HPDE6-E6E7 (cell line): ENCODE results near the gene FBXO38.
"Not testable (repeated sequence)": the region's sequence is repeated elsewhere in the genome, so short reads cannot be mapped to it uniquely, and the experiment has no call there.

Experiments used
- DNase-seq: peaks from one replicate; pipeline ENCODE4 v3.0.0; 2011; ENCODE audit warnings: missing footprints; ENCODE audit errors: extremely low spot score

The FBXO38 gene

GRCh38 chr5:148426514-148426913, 42.8 kb downstream of the FBXO38 start:
- DNase-seq = no peak

- no peak for DNase-seq
These were observed 43.7 kb downstream of the FBXO38 start for GRCh38 chr5:148427370-148428042.

GRCh38 chr5:148428848-148429247, 45.1 kb downstream of the FBXO38 start:
- DNase-seq = no peak

GRCh38 chr5:148433826-148434225, 50.1 kb downstream of the FBXO38 start:
- no peak for DNase-seq

- DNase-seq = no peak
These were observed 52.3 kb downstream of the FBXO38 start for GRCh38 chr5:148436029-148436428.

- no peak for DNase-seq
These were observed 53.5 kb downstream of the FBXO38 start for GRCh38 chr5:148437249-148437648.

- no peak for DNase-seq
These were observed 55.2 kb downstream of the FBXO38 start for GRCh38 chr5:148438933-148439332.

- DNase-seq = no peak
These were observed 59.5 kb downstream of the FBXO38 start for GRCh38 chr5:148443241-148443640.

- DNase-seq = peak; percentile 31
These were observed 60.2 kb downstream of the FBXO38 start for GRCh38 chr5:148443998-148444397.

- DNase-seq = no peak
These were observed 61.8 kb downstream of the FBXO38 start for GRCh38 chr5:148445578-148445977.

GRCh38 chr5:148446611-148447010, 62.9 kb downstream of the FBXO38 start:
- no peak for DNase-seq

- no peak for DNase-seq
These were observed 68.9 kb downstream of the FBXO38 start for GRCh38 chr5:148452499-148453193.

- DNase-seq = no peak
These were observed 70.8 kb downstream of the FBXO38 start for GRCh38 chr5:148454576-148454975.

GRCh38 chr5:148455185-148455584, 71.4 kb downstream of the FBXO38 start:
- no peak for DNase-seq

- DNase-seq = peak; percentile 29
These were observed 73.4 kb downstream of the FBXO38 start for GRCh38 chr5:148457183-148457620.

GRCh38 chr5:148458036-148458888, 74.5 kb downstream of the FBXO38 start:
- DNase-seq = no peak

- DNase-seq = no peak
These were observed 75.9 kb downstream of the FBXO38 start for GRCh38 chr5:148459669-148460068.

GRCh38 chr5:148465381-148466235, 81.8 kb downstream of the FBXO38 start:
- DNase-seq = no peak

GRCh38 chr5:148466236-148466580, 82.5 kb downstream of the FBXO38 start:
- no peak for DNase-seq

- DNase-seq = no peak
These were observed 84.2 kb downstream of the FBXO38 start for GRCh38 chr5:148467958-148468357.

GRCh38 chr5:148468746-148469145, 85.0 kb downstream of the FBXO38 start:
- not testable (repeated sequence) for DNase-seq

- no peak for DNase-seq
These were observed 85.8 kb downstream of the FBXO38 start for GRCh38 chr5:148469501-148469935.
